NT2/D1 (cell line): ENCODE results near the gene ANXA4.

Experiments
- SUZ12 ChIP-seq: IDR thresholded peaks from 2 replicates; pipeline ENCODE4 v1.6.1; 2011; ENCODE audit not compliant: insufficient read length, insufficient read depth; ENCODE audit errors: extremely low read depth
- YY1 ChIP-seq: IDR thresholded peaks from 2 replicates; pipeline ENCODE4 v1.6.1; 2011; ENCODE audit not compliant: insufficient read length, insufficient read depth
- ZNF274 ChIP-seq: IDR thresholded peaks from 2 replicates; pipeline ENCODE4 v1.6.1; 2011; ENCODE audit warnings: mild to moderate bottlenecking, low read depth, low read length

DNA sequence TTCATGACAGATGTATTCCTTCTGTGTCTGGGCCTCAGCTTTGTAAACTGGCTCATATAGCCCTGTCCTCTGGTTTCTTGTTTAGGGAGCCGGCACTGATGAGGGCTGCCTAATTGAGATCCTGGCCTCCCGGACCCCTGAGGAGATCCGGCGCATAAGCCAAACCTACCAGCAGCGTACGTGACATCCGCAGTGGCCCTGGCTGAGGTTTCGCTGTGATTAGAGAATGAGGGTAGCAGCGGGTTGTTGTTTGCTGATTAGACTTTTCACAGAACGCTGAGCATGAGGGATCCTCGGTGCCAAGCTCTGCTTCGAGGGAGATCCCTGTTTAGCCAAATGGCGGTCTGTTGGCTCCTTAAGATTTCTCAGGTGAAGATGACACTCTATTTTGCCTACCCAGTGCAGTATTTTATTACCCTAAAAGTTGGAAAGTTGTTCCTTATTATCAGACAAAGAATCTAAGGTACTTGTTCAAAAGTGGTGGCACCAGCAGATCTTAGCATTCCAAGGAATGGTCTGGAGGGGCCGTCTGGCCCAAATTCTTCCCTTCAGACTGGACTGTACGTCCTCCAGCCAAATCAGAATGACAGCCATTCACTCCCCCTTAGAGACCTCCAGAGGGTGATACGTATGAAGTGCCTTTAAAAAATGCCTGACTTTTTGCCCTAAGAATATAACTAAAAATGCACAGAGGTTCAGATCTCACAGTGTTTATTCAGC is 66.0 kb downstream of the ANXA4 start:
- TF ChIP-seq ZNF274 (no peak), SUZ12 (no peak), YY1 (no peak)
